Subcutaneous adipose tissue (tissue), 4 donors: Measurements from ENCODE around the gene ATP1B3. TPM values are rescaled to one million over a fixed set of nuclear protein-coding genes. Genes with fewer than 3 reads are reported as not detected.

Experiments
- total RNA-seq, 4 donors: library from RNA; depleted of rRNA; stranded (reverse); fragments of >200 nt; gene quantifications; one replicate each; pipeline ENCODE4 v1.1.0, GENCODE V29; 2016
- TF ChIP-seq, protein P1 (sequence below): fragments of 450-650 bp; IDR thresholded peaks from one replicate; pipeline ENCODE4 v1.5.1; 2016; ENCODE audit warnings: low read depth, mild to moderate bottlenecking, control low read depth, antibody characterized with exemption, moderate library complexity

ATP1B3 gene
- total RNA-seq, 4 donors from 2014 or later, result 55.7 to 294 (median 84.0) TPM

DNA sequence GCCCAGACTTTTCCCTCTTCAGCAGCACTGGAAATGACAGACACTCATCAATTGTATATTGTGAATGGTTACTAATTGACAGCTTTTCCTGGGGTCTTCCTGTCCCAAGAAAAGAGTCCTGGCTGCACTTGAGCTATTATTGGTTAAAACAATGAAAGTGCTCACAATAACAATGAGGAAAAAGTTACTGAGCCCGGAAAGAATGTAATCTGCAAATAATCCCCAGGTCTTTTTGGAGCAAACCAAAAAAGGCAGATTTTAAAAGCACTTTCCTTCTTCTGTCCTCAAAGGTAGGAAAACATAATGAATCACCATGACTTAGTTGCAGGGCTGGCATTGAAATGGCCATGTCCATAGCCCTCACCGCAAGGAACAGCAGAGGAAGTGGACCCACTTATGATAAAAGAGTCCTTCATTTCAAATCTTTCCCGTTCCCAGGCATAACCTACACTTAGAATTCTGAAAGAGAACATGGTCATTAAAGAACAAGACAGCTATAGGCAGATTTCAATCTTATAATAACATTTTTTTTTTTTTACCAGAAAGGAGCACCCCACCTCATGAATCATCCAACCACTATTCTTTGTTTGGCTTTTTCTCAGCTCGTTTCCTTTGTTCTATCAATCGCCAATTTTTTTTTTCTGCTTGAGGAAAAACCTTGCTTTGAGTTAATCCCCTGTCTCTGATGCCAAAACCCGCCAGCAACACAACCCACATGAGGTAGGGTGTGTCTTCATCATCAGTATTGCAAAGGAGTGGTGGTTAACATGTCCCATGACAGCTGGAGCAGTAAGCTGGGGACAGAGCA lies 35.5 kb upstream of the ATP1B3 start:
- TF ChIP-seq, protein P1, sequence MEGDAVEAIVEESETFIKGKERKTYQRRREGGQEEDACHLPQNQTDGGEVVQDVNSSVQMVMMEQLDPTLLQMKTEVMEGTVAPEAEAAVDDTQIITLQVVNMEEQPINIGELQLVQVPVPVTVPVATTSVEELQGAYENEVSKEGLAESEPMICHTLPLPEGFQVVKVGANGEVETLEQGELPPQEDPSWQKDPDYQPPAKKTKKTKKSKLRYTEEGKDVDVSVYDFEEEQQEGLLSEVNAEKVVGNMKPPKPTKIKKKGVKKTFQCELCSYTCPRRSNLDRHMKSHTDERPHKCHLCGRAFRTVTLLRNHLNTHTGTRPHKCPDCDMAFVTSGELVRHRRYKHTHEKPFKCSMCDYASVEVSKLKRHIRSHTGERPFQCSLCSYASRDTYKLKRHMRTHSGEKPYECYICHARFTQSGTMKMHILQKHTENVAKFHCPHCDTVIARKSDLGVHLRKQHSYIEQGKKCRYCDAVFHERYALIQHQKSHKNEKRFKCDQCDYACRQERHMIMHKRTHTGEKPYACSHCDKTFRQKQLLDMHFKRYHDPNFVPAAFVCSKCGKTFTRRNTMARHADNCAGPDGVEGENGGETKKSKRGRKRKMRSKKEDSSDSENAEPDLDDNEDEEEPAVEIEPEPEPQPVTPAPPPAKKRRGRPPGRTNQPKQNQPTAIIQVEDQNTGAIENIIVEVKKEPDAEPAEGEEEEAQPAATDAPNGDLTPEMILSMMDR, result no peak

DNA sequence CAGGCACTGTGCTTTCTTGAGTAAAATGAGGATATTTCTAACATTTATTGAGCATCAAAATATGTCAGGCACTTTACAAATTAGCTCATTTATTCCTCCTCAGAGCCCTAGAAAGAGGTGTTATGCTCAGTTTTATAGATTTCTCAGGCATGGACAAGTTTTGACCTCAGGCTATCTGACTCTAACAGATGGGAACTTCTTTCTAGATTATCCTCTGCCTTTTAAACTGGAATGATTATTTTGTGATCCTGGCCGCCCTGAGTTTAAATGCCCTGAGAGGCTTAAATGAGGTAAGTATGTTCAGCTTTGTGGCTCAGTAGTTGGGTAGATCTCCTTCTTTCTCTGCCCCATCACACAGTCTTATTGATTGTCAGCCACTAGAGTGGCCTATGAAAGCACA lies 32.3 kb upstream of the ATP1B3 start:
- TF ChIP-seq, protein P1, result no peak

DNA sequence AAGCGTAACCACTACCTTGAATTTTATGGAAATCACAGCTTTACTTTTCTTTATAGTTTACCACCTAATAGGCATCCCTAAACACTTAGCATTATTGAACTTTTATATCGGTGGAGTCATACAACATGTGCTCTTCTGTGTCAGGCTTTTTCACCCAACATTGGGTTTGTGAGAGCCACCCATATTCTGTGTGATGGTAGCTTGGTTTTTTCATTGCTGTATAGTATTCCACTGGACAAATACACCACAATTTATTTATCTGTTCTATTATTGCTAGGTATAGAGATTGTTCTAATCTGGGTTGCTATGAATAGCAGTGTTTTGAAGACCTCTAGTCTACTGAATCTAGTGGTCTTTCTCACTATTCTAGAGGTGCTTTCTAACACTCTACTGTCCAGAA lies 31.6 kb upstream of the ATP1B3 start:
- TF ChIP-seq, protein P1, result no peak

DNA sequence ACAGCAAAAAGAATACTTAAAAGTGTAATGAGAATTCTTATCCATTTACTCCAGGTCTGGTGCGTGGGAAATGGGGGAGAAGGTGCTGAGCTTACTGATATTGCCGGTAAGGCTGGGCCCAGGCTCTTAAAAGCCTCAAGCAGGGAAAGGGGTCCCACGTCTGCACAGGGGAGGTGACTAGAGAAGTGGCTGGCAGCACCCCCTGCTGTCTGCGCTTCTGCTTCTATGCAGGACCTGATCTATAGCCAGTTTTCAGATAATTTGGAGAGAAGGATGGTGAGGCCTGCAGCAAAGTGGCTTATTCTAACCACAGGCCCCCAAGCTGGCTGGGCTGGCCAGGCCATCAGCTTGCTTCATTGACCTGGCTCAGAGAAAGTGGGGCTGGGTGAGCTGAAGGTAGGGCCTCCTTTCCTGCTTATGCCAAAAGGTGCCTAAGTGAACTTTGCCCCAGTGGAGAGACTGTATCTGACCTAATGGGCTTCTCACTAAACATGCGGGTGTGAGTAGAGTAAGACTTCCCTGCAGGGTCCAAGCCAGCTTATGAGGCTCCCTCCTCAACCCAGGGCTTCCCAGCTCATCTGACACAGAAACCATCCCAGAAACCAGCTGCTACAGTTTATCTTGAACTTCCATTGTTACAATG lies 30.9 kb upstream of the ATP1B3 start:
- TF ChIP-seq, protein P1, result no peak

DNA sequence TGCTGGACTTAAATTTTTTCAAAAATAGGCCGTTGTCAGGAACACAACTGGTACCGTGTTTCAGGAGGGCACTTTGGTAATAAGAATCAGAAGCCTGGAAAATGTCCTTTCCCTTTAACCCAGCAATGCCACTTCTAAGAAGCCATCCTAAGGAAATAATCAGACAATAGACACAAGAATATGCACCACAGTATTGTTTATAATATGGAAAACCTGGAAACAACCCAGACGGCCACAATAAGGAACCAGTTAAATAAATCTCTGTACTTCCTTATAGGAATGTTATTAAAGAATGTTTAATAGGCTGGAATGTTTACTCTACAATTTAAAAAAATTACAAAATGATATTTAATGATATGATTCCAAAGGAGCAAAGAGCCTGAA lies 30.4 kb upstream of the ATP1B3 start:
- TF ChIP-seq, protein P1, result no peak

DNA sequence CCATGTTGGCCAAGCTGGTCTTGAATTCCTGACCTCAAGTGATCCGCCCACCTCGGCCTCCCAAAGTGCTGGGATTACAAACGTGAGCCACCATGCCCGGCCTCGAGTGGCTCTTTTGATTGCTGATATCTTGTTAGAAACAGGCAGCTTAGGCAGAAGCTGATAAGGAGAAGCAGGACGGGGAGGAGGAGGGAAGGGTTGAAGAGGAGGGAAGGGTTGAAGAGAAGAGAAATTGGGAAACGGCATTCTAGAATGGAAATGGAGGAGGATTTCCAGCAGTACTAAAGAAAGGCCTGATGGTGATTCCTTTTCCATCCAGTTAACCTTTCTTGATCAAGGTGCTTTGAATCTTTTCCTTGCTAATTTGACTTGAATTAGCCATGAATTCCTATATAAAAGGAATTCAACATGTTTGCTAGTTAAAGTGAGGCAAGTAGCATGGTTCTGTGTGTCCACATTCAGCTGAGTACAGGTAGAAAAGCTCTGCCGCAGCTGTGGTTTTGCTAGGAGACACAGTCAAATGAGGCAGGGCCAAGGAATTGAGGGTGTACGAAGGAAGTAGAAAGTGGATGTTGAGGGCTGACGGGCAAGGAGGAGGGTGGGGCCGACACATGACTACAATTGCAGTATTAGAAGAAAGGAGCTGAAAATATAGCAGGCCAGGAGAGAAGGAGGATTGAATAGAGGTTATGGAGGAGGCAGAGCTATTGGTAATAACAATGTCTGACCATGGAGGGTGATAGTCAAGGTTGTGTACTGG lies 27.2 kb upstream of the ATP1B3 start:
- TF ChIP-seq, protein P1, result no peak

DNA sequence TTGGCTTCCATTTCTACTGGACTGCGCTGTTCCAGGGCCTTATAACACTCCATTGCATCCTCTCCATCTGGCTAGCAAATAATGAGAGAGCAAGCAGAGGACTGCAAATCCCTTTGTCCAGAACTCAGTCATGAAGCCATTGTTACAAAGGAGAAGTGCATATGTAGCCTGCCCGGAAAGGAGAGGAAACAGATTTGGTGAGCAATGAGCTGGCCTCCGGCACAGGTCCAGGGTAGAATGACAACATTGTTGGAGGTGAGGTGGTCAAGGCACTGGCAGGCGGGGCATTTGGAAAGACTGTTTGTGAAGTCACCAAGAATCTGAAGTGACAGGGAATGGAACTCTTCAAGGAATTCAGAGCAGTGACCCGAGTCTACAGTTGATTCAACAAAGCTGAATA lies 25.0 kb upstream of the ATP1B3 start:
- TF ChIP-seq, protein P1, result no peak
